WTC11 (cell line): Measurements from ENCODE around the gene PARD3B. TPM values are rescaled to one million over a fixed set of nuclear protein-coding genes. Genes with fewer than 3 reads are reported as not detected.

Experiments
- ATAC-seq: fragments of 200-7000 bp; cut with Tn5 transposase; 2 replicates; pipeline ENCODE4 v1.10.0; 2021; ENCODE audit warnings: mild to moderate bottlenecking, moderate library complexity
- CTCF ChIA-PET: fragments of 300-600 bp; sonication (Branson Sonifier 250); formaldehyde crosslinking; loops from one replicate; lab custom pipeline; 2021; ENCODE audit warnings: antibody characterized with exemption; lab: Charles Lee
- POLR2A ChIA-PET: fragments of 350-600 bp; sonication (Branson Sonifier 250); formaldehyde crosslinking; loops from one replicate; lab custom pipeline; 2021; ENCODE audit warnings: antibody characterized with exemption; lab: Charles Lee
- DNase-seq: peaks from one replicate; pipeline ENCODE4 v3.0.0; 2021; ENCODE audit warnings: low spot score
- H3K27ac Mint-ChIP-seq: 2 replicates; pipeline ENCODE4 v1.8.0; 2021; ENCODE audit warnings: mixed read lengths
- H3K27me3 Mint-ChIP-seq: 2 replicates; pipeline ENCODE4 v1.8.0; 2021; ENCODE audit warnings: low read depth, mild to moderate bottlenecking, moderate library complexity, mixed read lengths
- H3K36me3 Mint-ChIP-seq: 2 replicates; pipeline ENCODE4 v1.8.0; 2021; ENCODE audit warnings: mixed read lengths
- H3K4me1 Mint-ChIP-seq: 2 replicates; pipeline ENCODE4 v1.8.0; 2022; ENCODE audit warnings: mixed read lengths
- H3K4me3 Mint-ChIP-seq: 2 replicates; pipeline ENCODE4 v1.8.0; 2021; ENCODE audit warnings: mild to moderate bottlenecking, moderate library complexity, mixed read lengths
- H3K9me3 Mint-ChIP-seq: 2 replicates; pipeline ENCODE4 v1.8.0; 2021; ENCODE audit warnings: mixed read lengths
- ATF1 ChIP-seq: sonication (generic); formaldehyde crosslinking; IDR thresholded peaks from 2 replicates; pipeline ENCODE4 v1.8.1; 2023; ENCODE audit warnings: mild to moderate bottlenecking, moderate library complexity, missing genetic modification reagents
- CBFB ChIP-seq: sonication (generic); formaldehyde crosslinking; IDR thresholded peaks from 2 replicates; pipeline ENCODE4 v1.8.1; 2022; ENCODE audit warnings: mild to moderate bottlenecking, low read depth, missing genetic modification reagents
- CREM ChIP-seq: sonication (generic); formaldehyde crosslinking; IDR thresholded peaks from 2 replicates; pipeline ENCODE4 v1.8.1; 2022; ENCODE audit warnings: mild to moderate bottlenecking, missing genetic modification reagents, moderate library complexity
- ESRRA ChIP-seq: sonication (generic); formaldehyde crosslinking; IDR thresholded peaks from 2 replicates; pipeline ENCODE4 v1.8.1; 2022; ENCODE audit warnings: mild to moderate bottlenecking, missing genetic modification reagents, borderline replicate concordance
- ETV6 ChIP-seq: sonication (generic); formaldehyde crosslinking; IDR thresholded peaks from 2 replicates; pipeline ENCODE4 v1.8.1; 2022; ENCODE audit warnings: mild to moderate bottlenecking, missing genetic modification reagents
- FOXP1 ChIP-seq: sonication (generic); formaldehyde crosslinking; IDR thresholded peaks from 2 replicates; pipeline ENCODE4 v1.8.0; 2022; ENCODE audit warnings: missing genetic modification reagents, mild to moderate bottlenecking, moderate library complexity, borderline replicate concordance
- GABPB1 ChIP-seq: sonication (generic); formaldehyde crosslinking; IDR thresholded peaks from 2 replicates; pipeline ENCODE4 v1.8.1; 2023; ENCODE audit warnings: mild to moderate bottlenecking, missing genetic modification reagents
- HMGA2 ChIP-seq: fragments of 250-450 bp; sonication (Bioruptor Pico); IDR thresholded peaks from 2 replicates; pipeline ENCODE4 v1.4.0; 2021; ENCODE audit warnings: mild to moderate bottlenecking, moderate library complexity
- NFATC4 ChIP-seq: fragments of 250-450 bp; sonication (Bioruptor Pico); IDR thresholded peaks from 2 replicates; pipeline ENCODE4 v1.9.0; 2021; ENCODE audit warnings: mild to moderate bottlenecking
- NFE2L1 ChIP-seq: sonication (generic); formaldehyde crosslinking; IDR thresholded peaks from 2 replicates; pipeline ENCODE4 v1.8.1; 2023; ENCODE audit warnings: missing genetic modification reagents
- NFYB ChIP-seq: sonication (generic); formaldehyde crosslinking; conservative IDR thresholded peaks from 2 replicates; pipeline ENCODE4 v1.8.0; 2022; ENCODE audit warnings: low read depth, missing genetic modification reagents
- PRRX2 ChIP-seq: fragments of 250-450 bp; sonication (Bioruptor Pico); IDR thresholded peaks from 2 replicates; pipeline ENCODE4 v1.8.0; 2021; ENCODE audit warnings: mild to moderate bottlenecking
- RORB ChIP-seq: fragments of 250-450 bp; sonication (Bioruptor Pico); IDR thresholded peaks from 2 replicates; pipeline ENCODE4 v1.9.0; 2021; ENCODE audit warnings: mild to moderate bottlenecking
- SMAD4 ChIP-seq: sonication (generic); formaldehyde crosslinking; IDR thresholded peaks from 2 replicates; pipeline ENCODE4 v1.8.0; 2022; ENCODE audit warnings: mild to moderate bottlenecking, missing genetic modification reagents
- SP1 ChIP-seq: sonication (generic); formaldehyde crosslinking; conservative IDR thresholded peaks from 2 replicates; pipeline ENCODE4 v1.8.1; 2022; ENCODE audit warnings: missing genetic modification reagents
- ZBTB21 ChIP-seq: sonication (generic); formaldehyde crosslinking; IDR thresholded peaks from 2 replicates; pipeline ENCODE4 v1.8.1; 2023; ENCODE audit warnings: mild to moderate bottlenecking, missing genetic modification reagents, borderline replicate concordance
- total RNA-seq: library from RNA; stranded (reverse); gene quantifications from 3 replicates; pipeline ENCODE4 v1.2.3, GENCODE V29; 2021
- TF ChIP-seq, protein P1 (sequence below): sonication (generic); formaldehyde crosslinking; IDR thresholded peaks from 2 replicates; pipeline ENCODE4 v1.8.1; 2023; ENCODE audit warnings: mild to moderate bottlenecking, missing genetic modification reagents
- TF ChIP-seq, protein P2 (sequence below): fragments of 250-450 bp; sonication (Bioruptor Pico); IDR thresholded peaks from 2 replicates; pipeline ENCODE4 v1.9.0; 2021; ENCODE audit warnings: moderate library complexity, mild to moderate bottlenecking, inconsistent platforms, borderline replicate concordance
- TF ChIP-seq, protein P3 (sequence below): fragments of 250-450 bp; sonication (Bioruptor Pico); conservative IDR thresholded peaks from 2 replicates; pipeline ENCODE4 v1.9.0; 2021; ENCODE audit warnings: mild to moderate bottlenecking
- TF ChIP-seq, protein P4 (sequence below): sonication (generic); formaldehyde crosslinking; IDR thresholded peaks from 2 replicates; pipeline ENCODE4 v1.8.1; 2022; ENCODE audit warnings: low read depth, mild to moderate bottlenecking, moderate library complexity, missing genetic modification reagents, borderline replicate concordance
- TF ChIP-seq, protein P5 (sequence below): sonication (generic); formaldehyde crosslinking; IDR thresholded peaks from 2 replicates; pipeline ENCODE4 v1.8.0; 2022; ENCODE audit warnings: mild to moderate bottlenecking, missing genetic modification reagents

The PARD3B gene
- total RNA-seq, 1 experiment from 2014 or later = 5.6 TPM

DNA sequence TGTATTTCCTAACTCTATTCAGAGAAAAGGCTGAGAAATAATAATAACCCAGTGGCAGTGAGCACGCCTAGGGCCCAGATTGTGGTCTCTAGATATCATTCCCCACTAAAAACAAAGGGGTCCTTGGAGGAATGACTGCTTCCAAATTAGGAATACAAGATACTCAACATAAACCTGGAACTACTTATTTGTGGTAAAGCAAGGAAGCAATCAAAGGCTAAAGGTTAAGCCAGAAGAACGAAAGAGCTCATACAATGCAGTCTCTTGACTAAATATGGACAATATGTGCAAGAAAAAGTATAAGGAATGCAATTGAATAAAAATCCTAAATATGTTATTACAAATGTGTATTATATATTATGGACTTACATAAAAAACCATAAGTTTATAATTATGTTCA is 883.5 kb downstream of the PARD3B start (continued):
- TF ChIP-seq SP1 (CRISPR knock-in tag) (no peak), NFATC4 (no peak), RORB (CRISPR knock-in tag) (no peak), ETV6 (no peak), ZBTB21 (CRISPR knock-in tag) (no peak)
- TF ChIP-seq, all 79 proteins: peak for 0

DNA sequence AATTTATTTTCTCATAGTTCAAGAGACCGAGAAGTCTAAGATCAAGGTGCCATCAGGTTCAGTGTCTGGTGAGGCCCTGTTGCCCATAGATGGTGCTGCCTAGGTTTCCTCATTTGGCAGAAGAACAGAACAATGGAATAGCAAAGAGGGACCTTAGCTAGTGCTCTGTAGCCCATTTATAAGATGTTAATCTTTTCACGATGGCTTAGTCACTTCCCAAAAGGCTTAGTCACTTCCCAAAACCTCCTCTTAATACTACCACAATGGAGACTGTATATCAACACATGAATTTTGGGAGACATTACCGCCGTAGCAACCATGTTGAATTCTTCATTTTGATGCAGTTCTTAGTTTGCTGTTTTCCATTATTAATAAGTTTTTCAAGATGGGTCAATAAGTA is 890.7 kb downstream of the PARD3B start:
- Mint-ChIP-seq H3K9me3 (no peaks in the 10 kb centered on the region), H3K27ac (no peak overlapping the region), H3K4me1 (peaks cover 15% of the 10 kb centered on the region; the same call in 1 of the 2 replicates), H3K4me3 (no peak overlapping the region), H3K36me3 (no peaks in the 10 kb centered on the region), H3K27me3 (peaks cover 11% of the 10 kb centered on the region)
- no peak for TF ChIP-seq ATF1
- no peak for TF ChIP-seq ZBTB21 (CRISPR knock-in tag)
- TF ChIP-seq ETV6 = no peak
- TF ChIP-seq FOXP1 (CRISPR knock-in tag) = no peak
- no peak for TF ChIP-seq NFE2L1
- no peak for TF ChIP-seq NFYB (CRISPR knock-in tag)
- no peak for TF ChIP-seq SMAD4 (CRISPR knock-in tag)
- TF ChIP-seq, protein P1, sequence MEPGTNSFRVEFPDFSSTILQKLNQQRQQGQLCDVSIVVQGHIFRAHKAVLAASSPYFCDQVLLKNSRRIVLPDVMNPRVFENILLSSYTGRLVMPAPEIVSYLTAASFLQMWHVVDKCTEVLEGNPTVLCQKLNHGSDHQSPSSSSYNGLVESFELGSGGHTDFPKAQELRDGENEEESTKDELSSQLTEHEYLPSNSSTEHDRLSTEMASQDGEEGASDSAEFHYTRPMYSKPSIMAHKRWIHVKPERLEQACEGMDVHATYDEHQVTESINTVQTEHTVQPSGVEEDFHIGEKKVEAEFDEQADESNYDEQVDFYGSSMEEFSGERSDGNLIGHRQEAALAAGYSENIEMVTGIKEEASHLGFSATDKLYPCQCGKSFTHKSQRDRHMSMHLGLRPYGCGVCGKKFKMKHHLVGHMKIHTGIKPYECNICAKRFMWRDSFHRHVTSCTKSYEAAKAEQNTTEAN (CRISPR knock-in tag) = no peak
- TF ChIP-seq, protein P2, sequence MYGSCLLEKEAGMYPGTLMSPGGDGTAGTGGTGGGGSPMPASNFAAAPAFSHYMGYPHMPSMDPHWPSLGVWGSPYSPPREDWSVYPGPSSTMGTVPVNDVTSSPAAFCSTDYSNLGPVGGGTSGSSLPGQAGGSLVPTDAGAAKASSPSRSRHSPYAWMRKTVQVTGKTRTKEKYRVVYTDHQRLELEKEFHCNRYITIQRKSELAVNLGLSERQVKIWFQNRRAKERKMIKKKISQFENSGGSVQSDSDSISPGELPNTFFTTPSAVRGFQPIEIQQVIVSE = no peak
- no peak for TF ChIP-seq HMGA2 (CRISPR knock-in tag)
- no peak for TF ChIP-seq PRRX2 (CRISPR knock-in tag)
- TF ChIP-seq, protein P3, sequence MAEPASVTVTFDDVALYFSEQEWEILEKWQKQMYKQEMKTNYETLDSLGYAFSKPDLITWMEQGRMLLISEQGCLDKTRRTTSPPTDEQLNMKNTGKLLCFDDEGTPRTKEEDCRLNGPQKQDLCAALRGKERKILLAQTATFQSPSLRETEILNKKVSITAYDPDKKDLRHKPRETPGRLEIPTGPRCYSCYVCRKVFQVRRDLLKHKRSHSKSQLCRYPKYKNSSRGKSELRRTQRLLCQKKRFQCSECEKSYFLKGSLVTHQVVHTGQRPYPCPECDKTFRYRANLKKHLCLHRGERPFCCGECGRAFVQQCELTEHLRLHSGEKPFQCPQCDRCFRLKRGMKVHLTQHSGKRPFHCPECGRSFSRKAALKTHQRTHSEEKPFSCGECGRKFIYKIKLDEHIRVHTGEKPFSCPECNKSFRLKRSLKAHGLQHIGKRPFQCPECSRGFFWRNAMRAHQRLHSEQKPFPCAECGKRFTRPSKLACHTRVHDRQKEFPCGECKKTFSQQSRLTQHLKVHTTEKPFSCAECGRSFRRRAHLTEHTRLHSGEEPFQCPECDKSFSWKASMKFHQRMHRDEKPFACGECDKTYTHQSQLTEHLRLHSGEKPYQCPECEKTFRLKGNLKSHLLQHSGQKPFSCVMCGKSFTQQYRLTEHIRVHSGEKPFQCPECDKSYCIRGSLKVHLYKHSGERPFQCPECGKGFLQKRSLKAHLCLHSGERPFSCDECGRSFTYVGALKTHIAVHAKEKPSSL (CRISPR knock-in tag) = no peak
- no peak for TF ChIP-seq ESRRA (CRISPR knock-in tag)
- no peak for TF ChIP-seq CBFB (CRISPR knock-in tag)
- no peak for TF ChIP-seq CREM (CRISPR knock-in tag)
- TF ChIP-seq, protein P4, sequence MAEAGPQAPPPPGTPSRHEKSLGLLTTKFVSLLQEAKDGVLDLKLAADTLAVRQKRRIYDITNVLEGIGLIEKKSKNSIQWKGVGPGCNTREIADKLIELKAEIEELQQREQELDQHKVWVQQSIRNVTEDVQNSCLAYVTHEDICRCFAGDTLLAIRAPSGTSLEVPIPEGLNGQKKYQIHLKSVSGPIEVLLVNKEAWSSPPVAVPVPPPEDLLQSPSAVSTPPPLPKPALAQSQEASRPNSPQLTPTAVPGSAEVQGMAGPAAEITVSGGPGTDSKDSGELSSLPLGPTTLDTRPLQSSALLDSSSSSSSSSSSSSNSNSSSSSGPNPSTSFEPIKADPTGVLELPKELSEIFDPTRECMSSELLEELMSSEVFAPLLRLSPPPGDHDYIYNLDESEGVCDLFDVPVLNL (CRISPR knock-in tag) = no peak
- TF ChIP-seq, protein P5, sequence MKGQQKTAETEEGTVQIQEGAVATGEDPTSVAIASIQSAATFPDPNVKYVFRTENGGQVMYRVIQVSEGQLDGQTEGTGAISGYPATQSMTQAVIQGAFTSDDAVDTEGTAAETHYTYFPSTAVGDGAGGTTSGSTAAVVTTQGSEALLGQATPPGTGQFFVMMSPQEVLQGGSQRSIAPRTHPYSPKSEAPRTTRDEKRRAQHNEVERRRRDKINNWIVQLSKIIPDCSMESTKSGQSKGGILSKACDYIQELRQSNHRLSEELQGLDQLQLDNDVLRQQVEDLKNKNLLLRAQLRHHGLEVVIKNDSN (CRISPR knock-in tag) = no peak
- no peak for TF ChIP-seq GABPB1
- ChIA-PET CTCF (interaction anchor here (1.4 kb wide), 1 partner anchor 47 kb away, joined by 4 read pairs; no protein-coding TSS in a partner anchor), POLR2A (no interaction called here)
- ATAC-seq (no peak), DNase-seq (no peak)
